Osteocyte (in vitro differentiated cells): ENCODE data around the gene PGF. TPM values are rescaled to one million over a fixed set of nuclear protein-coding genes. Genes with fewer than 3 reads are reported as not detected.

Experiments used
- DNase-seq: peaks from one replicate; pipeline ENCODE4 v3.0.0; 2021; ENCODE audit warnings: mixed read lengths; ENCODE audit not compliant: unreplicated experiment; ENCODE audit errors: extremely low spot score
- H3K27ac Mint-ChIP-seq: one replicate; pipeline ENCODE4 v1.8.0; 2021; ENCODE audit warnings: mild to moderate bottlenecking, mixed read lengths; ENCODE audit not compliant: unreplicated experiment
- H3K27me3 Mint-ChIP-seq: one replicate; pipeline ENCODE4 v1.8.0; 2021; ENCODE audit warnings: mixed read lengths; ENCODE audit not compliant: unreplicated experiment
- H3K36me3 Mint-ChIP-seq: one replicate; pipeline ENCODE4 v1.8.0; 2021; ENCODE audit warnings: mixed read lengths; ENCODE audit not compliant: unreplicated experiment
- H3K4me1 Mint-ChIP-seq: one replicate; pipeline ENCODE4 v1.8.0; 2021; ENCODE audit warnings: mixed read lengths; ENCODE audit not compliant: unreplicated experiment
- H3K4me3 Mint-ChIP-seq: one replicate; pipeline ENCODE4 v1.8.0; 2021; ENCODE audit warnings: mild to moderate bottlenecking, moderate library complexity, mixed read lengths; ENCODE audit not compliant: unreplicated experiment
- H3K9me3 Mint-ChIP-seq: one replicate; pipeline ENCODE4 v1.8.0; 2021; ENCODE audit warnings: mixed read lengths; ENCODE audit not compliant: unreplicated experiment
- CTCF ChIP-seq: fragments of 200-600 bp; sonication (generic); IDR thresholded peaks from 2 replicates; pipeline ENCODE4 v1.5.0; 2021; ENCODE audit warnings: antibody characterized with exemption, mild to moderate bottlenecking, moderate library complexity
- total RNA-seq: library from RNA; stranded (reverse); gene quantifications from 2 replicates; pipeline ENCODE4 v1.2.1, GENCODE V29; 2021

Gene PGF
- total RNA-seq, 1 donor from 2014 or later, result 3.9 TPM

GRCh38 chr14:74905595-74906142 lies 49.7 kb downstream of the PGF start:
- Mint-ChIP-seq H3K36me3 (peaks cover 22% of the 10 kb centered on the region), H3K27me3 (no peaks in the 10 kb centered on the region), H3K27ac (no peak overlapping the region), H3K4me3 (no peak overlapping the region), H3K9me3 (no peaks in the 10 kb centered on the region), H3K4me1 (peaks cover 15% of the 10 kb centered on the region)
- peak; percentile 95 for TF ChIP-seq CTCF
- DNase-seq, result peak; percentile 89

- Mint-ChIP-seq H3K27me3 (no peaks in the 10 kb centered on the region), H3K36me3 (peaks cover 26% of the 10 kb centered on the region), H3K4me3 (no peak overlapping the region), H3K4me1 (peaks cover 15% of the 10 kb centered on the region), H3K27ac (peak overlapping the region; percentile 16), H3K9me3 (no peaks in the 10 kb centered on the region)
- no peak for TF ChIP-seq CTCF
- DNase-seq, result no peak
These were observed 50.5 kb downstream of the PGF start for GRCh38 chr14:74904635-74905503.

- no peak for TF ChIP-seq CTCF
- no peak overlapping the region for H3K4me3 Mint-ChIP-seq
- H3K9me3 Mint-ChIP-seq, result no peaks in the 10 kb centered on the region
- peaks cover 15% of the 10 kb centered on the region for H3K4me1 Mint-ChIP-seq
- DNase-seq, result no peak
- no peak overlapping the region for H3K27ac Mint-ChIP-seq
- H3K36me3 Mint-ChIP-seq, result peaks cover 43% of the 10 kb centered on the region
- no peaks in the 10 kb centered on the region for H3K27me3 Mint-ChIP-seq
These were observed 52.3 kb downstream of the PGF start for GRCh38 chr14:74902941-74903705.

DNA sequence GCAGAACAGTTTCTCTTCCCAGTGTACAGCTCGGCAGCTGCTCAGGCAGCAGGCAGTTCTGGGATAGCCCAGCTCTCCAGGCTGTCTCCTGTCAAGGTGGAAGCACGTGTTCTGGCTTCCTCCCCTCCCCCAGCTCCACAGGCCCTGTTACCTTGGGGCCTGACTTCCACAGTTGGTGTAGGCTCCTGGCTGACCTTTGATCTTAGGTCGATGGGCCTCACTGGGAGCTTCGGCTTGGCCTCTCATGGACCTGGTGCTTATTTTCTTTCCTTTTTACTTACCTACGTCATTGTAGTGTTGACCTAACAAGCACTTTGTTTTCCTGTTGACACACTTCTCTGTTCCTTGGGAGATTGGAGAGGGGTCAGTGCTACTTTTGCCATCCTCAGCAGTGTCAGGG lies 56.7 kb downstream of the PGF start:
- peaks cover 75% of the 10 kb centered on the region for H3K36me3 Mint-ChIP-seq
- TF ChIP-seq CTCF, result no peak
- no peak for DNase-seq
- no peak overlapping the region for H3K4me3 Mint-ChIP-seq
- no peaks in the 10 kb centered on the region for H3K9me3 Mint-ChIP-seq
- no peak overlapping the region for H3K27ac Mint-ChIP-seq
- H3K27me3 Mint-ChIP-seq, result no peaks in the 10 kb centered on the region
- no peaks in the 10 kb centered on the region for H3K4me1 Mint-ChIP-seq

DNA sequence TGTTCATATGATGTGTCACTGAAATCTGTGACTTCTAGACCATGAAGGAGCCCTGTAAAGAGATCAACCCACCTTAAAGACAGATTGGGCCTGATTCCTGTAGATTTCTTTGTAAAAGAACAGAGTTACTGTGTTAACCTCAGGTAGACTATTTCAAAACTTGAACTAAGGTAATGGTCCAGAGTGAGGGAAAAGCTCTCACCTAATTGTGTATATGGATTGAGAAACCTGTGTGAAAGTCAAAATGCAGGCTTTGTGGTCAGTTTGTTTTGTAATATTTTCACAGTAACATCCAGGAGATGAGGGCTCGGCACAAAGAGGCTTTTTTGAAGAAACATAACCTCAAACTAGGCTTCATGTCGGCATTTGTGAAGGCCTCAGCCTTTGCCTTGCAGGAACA lies 57.3 kb downstream of the PGF start:
- no peaks in the 10 kb centered on the region for H3K4me1 Mint-ChIP-seq
- H3K27ac Mint-ChIP-seq, result no peak overlapping the region
- H3K9me3 Mint-ChIP-seq, result no peaks in the 10 kb centered on the region
- H3K36me3 Mint-ChIP-seq, result peaks cover 75% of the 10 kb centered on the region
- H3K27me3 Mint-ChIP-seq, result no peaks in the 10 kb centered on the region
- no peak overlapping the region for H3K4me3 Mint-ChIP-seq
- TF ChIP-seq CTCF, result no peak
- no peak for DNase-seq
